H4 (cell line): ENCODE measurements around the gene GLT1D1. TPM values are rescaled to one million over a fixed set of nuclear protein-coding genes. Genes with fewer than 3 reads are reported as not detected.

ENCODE experiments used
- DNase-seq: peaks from one replicate; pipeline ENCODE4 v3.0.0-alpha.2; 2015; ENCODE audit warnings: low spot score
- total RNA-seq: library from RNA; depleted of rRNA; stranded (reverse); fragments of >200 nt; shearing (Covaris generic); gene quantifications from 2 replicates; pipeline ENCODE4 v1.2.3, GENCODE V29; 2014

Gene GLT1D1
- total RNA-seq, 1 experiment from 2014 or later = not detected

- no peak for DNase-seq
Observed at GRCh38 chr12:128853600-128854197, 421 bp downstream of the GLT1D1 start.

- no peak for DNase-seq
Observed at GRCh38 chr12:128856035-128856790, 2.9 kb downstream of the GLT1D1 start.

GRCh38 chr12:128856791-128857078 is 3.5 kb downstream of the GLT1D1 start:
- no peak for DNase-seq

GRCh38 chr12:128857133-128857763 is 4.0 kb downstream of the GLT1D1 start:
- DNase-seq = no peak

- no peak for DNase-seq
Observed at GRCh38 chr12:128859311-128859710, 6.0 kb downstream of the GLT1D1 start.

GRCh38 chr12:128861226-128862016 is 8.1 kb downstream of the GLT1D1 start:
- DNase-seq = no peak

GRCh38 chr12:128863957-128864356 is 10.7 kb downstream of the GLT1D1 start:
- DNase-seq = no peak

- DNase-seq = no peak
Observed at GRCh38 chr12:128864516-128865186, 11.4 kb downstream of the GLT1D1 start.

- DNase-seq = no peak
Observed at GRCh38 chr12:128867466-128867865, 14.2 kb downstream of the GLT1D1 start.

GRCh38 chr12:128871516-128871892 is 18.2 kb downstream of the GLT1D1 start:
- DNase-seq = no peak

- DNase-seq = no peak
Observed at GRCh38 chr12:128872303-128872702, 19.0 kb downstream of the GLT1D1 start.

- DNase-seq = no peak
Observed at GRCh38 chr12:128876559-128876958, 23.3 kb downstream of the GLT1D1 start.

- no peak for DNase-seq
Observed at GRCh38 chr12:128879898-128880764, 26.9 kb downstream of the GLT1D1 start.

GRCh38 chr12:128891856-128892255 is 38.6 kb downstream of the GLT1D1 start:
- DNase-seq = no peak

- DNase-seq = no peak
Observed at GRCh38 chr12:128903236-128903635, 50.0 kb downstream of the GLT1D1 start.

GRCh38 chr12:128905003-128905544 is 51.8 kb downstream of the GLT1D1 start:
- no peak for DNase-seq

GRCh38 chr12:128906485-128907137 is 53.3 kb downstream of the GLT1D1 start:
- DNase-seq = no peak

GRCh38 chr12:128908254-128908653 is 55.0 kb downstream of the GLT1D1 start:
- DNase-seq = no peak

- DNase-seq = no peak
Observed at GRCh38 chr12:128909653-128910052, 56.4 kb downstream of the GLT1D1 start.

- DNase-seq = no peak
Observed at GRCh38 chr12:128910629-128911028, 57.4 kb downstream of the GLT1D1 start.
